Hair follicle dermal papilla cell (primary cell): ENCODE data around the gene MED7. TPM values are rescaled to one million over a fixed set of nuclear protein-coding genes. Genes with fewer than 3 reads are reported as not detected.

Experiments used
- total RNA-seq: library from RNA; depleted of rRNA; stranded (reverse); fragments of >200 nt; gene quantifications from 2 replicates; pipeline ENCODE4 v1.2.3, GENCODE V29; 2012

Gene MED7, protein sequence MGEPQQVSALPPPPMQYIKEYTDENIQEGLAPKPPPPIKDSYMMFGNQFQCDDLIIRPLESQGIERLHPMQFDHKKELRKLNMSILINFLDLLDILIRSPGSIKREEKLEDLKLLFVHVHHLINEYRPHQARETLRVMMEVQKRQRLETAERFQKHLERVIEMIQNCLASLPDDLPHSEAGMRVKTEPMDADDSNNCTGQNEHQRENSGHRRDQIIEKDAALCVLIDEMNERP
- total RNA-seq = 7.8 and 8.3 TPM in 2 replicates

GRCh38 chr5:157142317-157143126 lies at the start of gene MED7:
MED7 (minus strand) TSS chr5:157142865; CDS start chr5:157139431, 3,434 bp downstream.

DNA sequence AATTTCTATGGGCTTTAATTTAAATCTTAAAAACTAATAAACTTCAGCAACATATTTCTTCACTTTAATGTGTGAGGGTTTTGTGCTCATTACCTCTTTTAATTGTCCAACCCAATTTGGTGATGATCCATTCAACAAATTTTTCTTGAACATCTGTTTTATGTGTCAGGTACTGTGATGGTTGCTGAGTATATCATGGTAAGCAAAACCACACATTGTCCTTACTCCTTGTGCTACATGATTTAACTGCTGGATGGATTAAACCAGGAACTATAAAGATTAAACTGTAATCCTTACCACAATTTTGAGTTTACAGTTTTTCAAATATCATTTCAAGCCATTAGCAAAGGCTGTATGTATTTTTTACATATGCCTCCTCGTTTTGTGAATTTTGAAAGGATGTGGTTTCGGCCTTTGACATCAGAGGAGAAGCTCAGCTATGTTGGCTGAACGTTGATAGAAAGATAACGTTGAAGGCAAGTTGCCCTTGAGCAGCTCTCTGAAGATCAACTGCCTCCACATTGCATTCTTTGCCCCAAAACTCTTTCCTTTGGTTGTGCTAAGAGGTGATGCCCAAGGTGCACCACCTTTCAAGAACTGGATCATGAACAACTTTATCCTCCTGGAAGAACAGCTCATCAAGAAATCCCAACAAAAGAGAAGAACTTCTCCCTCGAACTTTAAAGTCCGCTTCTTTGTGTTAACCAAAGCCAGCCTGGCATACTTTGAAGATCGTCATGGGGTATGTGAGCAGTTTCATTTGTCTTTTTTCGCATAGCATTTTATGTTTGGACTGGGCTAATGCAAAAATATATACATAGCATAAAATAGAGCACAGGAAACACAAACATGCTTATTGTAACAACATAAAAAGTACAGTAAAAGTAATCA lies 38.0 kb upstream of the MED7 start, which contains the start of gene ITK:
ITK (plus strand) TSS at position 467 of the 891 bp plus-strand sequence; CDS start at position 605, 138 bp downstream.

GRCh38 chr5:157166214-157167213 lies 23.8 kb upstream of the MED7 start, which contains the start of gene GARIN3:
GARIN3 (minus strand) TSS chr5:157166264; CDS start chr5:157166168, 96 bp downstream.

DNA sequence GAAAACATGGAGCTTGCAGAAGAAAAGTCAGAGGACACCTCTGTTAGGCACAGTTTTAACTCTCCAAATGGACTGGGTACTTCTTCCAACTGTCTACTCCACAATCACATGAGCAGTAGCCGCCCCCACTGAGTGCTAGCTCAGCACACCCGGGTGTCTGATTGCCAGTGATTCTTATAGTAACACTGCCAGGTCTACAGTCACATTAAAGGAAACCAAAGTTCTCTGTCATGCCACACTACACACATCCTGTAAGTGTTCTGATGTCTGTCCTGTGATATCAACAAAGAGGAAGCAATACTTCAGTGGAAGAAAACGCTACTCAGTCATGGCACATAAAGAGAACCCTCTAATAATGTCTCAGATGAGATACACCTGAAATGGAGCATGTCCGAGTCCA lies 33.7 kb downstream of the MED7 start, which contains the start of gene HAVCR2:
HAVCR2 (minus strand) TSS at position 69 of the 400 bp plus-strand sequence; CDS start at position 8, 61 bp downstream.

Other genes with a start within 250 kb of the MED7 start
- gene TIMD4, start 179.6 kb downstream of the MED7 start, total RNA-seq = not detected in 2 replicates
- gene HAVCR1, start 83.7 kb downstream of the MED7 start, total RNA-seq = not detected in 2 replicates
- gene HAVCR2, start 33.8 kb downstream of the MED7 start, total RNA-seq = 0.16 and 0.36 TPM in 2 replicates
- gene GARIN3, start 23.4 kb upstream of the MED7 start, total RNA-seq = not detected in 2 replicates
- gene ITK, start 38.0 kb upstream of the MED7 start, total RNA-seq = not detected in 2 replicates
- 2.9 and 7.9 TPM in 2 replicates for gene CYFIP2, start 123.3 kb upstream of the MED7 start, total RNA-seq